HG03139 (cell line): ENCODE measurements around the gene RFT1.

ENCODE experiments used
- ATAC-seq: cut with Tn5 transposase; IDR thresholded peaks from one replicate; pipeline ENCODE4 v1.9.1; 2021; ENCODE audit not compliant: unreplicated experiment

RFT1 gene

DNA sequence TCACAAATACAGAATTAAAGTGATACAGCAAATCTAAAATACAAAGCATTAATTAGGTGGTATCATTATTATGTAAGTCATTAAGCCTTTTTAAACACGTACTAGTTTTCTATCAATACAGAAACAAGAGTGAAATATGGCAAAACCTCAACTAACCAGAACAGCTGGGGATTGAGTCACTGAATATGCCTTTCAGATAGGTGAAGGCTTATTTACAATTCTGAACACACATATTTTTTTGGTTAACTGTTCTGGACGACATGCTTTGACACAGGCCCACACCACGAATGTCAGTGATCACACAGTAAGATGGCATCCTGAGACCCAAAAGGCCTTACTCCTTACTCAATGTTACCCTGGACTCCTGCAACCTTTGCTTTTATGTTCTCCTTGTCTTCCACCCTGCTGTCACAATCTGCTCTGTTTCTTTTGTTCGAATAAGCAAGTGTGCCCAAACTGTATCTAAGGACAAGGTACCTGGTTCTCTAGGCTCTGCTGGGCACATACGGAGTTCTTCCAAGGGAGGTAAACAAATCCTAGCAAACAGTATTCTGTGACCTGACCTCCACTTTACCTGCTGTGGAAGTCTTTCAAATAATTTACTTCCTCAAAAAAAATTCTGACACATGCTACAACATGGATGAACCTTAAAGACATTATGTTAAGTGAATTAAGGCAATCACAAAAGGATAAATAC is 91.4 kb downstream of the RFT1 start:
- no peak for ATAC-seq
